ENCODE data around the gene ST8SIA4. TPM values are rescaled to one million over a fixed set of nuclear protein-coding genes. Genes with fewer than 3 reads are reported as not detected.
A peak's percentile ranks its signal among the peaks of the same experiment; 100 is the strongest.

Gene ST8SIA4
- total and polyA plus RNA-seq, 10 of the 15 experiments (the other 5 are each of a cell fraction or from before 2014, with no cell fraction given): 4.4 to 30.9 (median 19.5) TPM

DNA sequence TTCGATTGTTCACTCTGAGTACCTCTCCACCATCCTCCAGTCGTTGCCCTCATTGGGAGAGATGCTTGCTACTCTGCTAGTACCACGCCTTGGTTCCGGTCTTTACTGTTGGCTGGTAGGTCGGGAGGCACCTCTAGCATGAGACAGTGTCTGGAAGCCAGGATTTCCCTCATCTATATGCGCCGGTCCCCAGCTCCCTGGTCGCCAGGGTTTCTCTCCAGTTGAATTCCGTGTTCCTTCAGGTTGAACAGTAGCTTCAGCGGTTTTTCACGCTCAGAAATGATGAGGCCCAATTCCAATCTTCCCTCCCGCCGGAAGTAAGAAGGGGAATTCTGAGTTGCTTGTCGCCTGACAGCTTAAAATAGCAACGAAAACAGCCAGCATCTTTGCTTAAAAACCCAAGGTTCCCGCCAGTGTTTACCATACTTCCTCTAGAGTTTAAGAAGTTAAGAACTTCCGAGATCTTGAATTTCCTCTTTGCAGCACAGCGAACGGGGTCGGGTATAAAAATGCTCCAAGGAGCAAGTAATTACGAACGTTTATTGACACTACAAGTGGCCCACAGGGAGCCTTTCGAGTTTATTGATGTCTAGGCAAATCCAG is 1.3 kb upstream of the ST8SIA4 start (continued):
- TF ChIP-seq, protein P1, sequence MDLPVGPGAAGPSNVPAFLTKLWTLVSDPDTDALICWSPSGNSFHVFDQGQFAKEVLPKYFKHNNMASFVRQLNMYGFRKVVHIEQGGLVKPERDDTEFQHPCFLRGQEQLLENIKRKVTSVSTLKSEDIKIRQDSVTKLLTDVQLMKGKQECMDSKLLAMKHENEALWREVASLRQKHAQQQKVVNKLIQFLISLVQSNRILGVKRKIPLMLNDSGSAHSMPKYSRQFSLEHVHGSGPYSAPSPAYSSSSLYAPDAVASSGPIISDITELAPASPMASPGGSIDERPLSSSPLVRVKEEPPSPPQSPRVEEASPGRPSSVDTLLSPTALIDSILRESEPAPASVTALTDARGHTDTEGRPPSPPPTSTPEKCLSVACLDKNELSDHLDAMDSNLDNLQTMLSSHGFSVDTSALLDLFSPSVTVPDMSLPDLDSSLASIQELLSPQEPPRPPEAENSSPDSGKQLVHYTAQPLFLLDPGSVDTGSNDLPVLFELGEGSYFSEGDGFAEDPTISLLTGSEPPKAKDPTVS (IDR thresholded peaks at IDR 0.05; ENCODE audit: low read depth, low read length): no peak
- TF ChIP-seq, protein P2, sequence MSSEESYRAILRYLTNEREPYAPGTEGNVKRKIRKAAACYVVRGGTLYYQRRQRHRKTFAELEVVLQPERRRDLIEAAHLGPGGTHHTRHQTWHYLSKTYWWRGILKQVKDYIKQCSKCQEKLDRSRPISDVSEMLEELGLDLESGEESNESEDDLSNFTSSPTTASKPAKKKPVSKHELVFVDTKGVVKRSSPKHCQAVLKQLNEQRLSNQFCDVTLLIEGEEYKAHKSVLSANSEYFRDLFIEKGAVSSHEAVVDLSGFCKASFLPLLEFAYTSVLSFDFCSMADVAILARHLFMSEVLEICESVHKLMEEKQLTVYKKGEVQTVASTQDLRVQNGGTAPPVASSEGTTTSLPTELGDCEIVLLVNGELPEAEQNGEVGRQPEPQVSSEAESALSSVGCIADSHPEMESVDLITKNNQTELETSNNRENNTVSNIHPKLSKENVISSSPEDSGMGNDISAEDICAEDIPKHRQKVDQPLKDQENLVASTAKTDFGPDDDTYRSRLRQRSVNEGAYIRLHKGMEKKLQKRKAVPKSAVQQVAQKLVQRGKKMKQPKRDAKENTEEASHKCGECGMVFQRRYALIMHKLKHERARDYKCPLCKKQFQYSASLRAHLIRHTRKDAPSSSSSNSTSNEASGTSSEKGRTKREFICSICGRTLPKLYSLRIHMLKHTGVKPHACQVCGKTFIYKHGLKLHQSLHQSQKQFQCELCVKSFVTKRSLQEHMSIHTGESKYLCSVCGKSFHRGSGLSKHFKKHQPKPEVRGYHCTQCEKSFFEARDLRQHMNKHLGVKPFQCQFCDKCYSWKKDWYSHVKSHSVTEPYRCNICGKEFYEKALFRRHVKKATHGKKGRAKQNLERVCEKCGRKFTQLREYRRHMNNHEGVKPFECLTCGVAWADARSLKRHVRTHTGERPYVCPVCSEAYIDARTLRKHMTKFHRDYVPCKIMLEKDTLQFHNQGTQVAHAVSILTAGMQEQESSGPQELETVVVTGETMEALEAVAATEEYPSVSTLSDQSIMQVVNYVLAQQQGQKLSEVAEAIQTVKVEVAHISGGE (CRISPR knock-in tag; IDR thresholded peaks at IDR 0.05): no peak
- peak; percentile 30; the same call in 1 of the 2 replicates for TF ChIP-seq POLR2AphosphoS5 (IDR thresholded peaks at IDR 0.05; ENCODE audit: low read length)
- peak in 1 of 2 experiments; percentile 87; a peak in 2 of 4 replicates for TF ChIP-seq ETV6 (conservative IDR thresholded peaks at IDR 0.05 in 1 of 2, IDR thresholded peaks at IDR 0.05 in 1 of 2; ENCODE audit: borderline replicate concordance in 1 of 2, low read depth in 1 of 2)
- peak; percentile 52; the same call in 1 of the 2 replicates for TF ChIP-seq WRNIP1 (IDR thresholded peaks at IDR 0.05; ENCODE audit: borderline replicate concordance, low read depth, low read length)
- TF ChIP-seq GATAD2B (conservative IDR thresholded peaks at IDR 0.05; ENCODE audit: low read depth): no peak
- TF ChIP-seq CREM (IDR thresholded peaks at IDR 0.05; ENCODE audit: low read depth): peak; percentile 31; the same call in 1 of the 2 replicates
- no peak for TF ChIP-seq CHD4 (IDR thresholded peaks at IDR 0.05)
- TF ChIP-seq, protein P3, sequence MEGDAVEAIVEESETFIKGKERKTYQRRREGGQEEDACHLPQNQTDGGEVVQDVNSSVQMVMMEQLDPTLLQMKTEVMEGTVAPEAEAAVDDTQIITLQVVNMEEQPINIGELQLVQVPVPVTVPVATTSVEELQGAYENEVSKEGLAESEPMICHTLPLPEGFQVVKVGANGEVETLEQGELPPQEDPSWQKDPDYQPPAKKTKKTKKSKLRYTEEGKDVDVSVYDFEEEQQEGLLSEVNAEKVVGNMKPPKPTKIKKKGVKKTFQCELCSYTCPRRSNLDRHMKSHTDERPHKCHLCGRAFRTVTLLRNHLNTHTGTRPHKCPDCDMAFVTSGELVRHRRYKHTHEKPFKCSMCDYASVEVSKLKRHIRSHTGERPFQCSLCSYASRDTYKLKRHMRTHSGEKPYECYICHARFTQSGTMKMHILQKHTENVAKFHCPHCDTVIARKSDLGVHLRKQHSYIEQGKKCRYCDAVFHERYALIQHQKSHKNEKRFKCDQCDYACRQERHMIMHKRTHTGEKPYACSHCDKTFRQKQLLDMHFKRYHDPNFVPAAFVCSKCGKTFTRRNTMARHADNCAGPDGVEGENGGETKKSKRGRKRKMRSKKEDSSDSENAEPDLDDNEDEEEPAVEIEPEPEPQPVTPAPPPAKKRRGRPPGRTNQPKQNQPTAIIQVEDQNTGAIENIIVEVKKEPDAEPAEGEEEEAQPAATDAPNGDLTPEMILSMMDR (IDR thresholded peaks at IDR 0.05 in 2 of 3, conservative IDR thresholded peaks at IDR 0.05 in 1 of 3; ENCODE audit: control insufficient read depth in 2 of 3, extremely low read depth in 1 of 3, insufficient read depth in 1 of 3, low read depth in 3 of 3, low read length in 3 of 3): no peak
- TF ChIP-seq SMAD5 (IDR thresholded peaks at IDR 0.05; ENCODE audit: low read depth): no peak
- TF ChIP-seq MYB (IDR thresholded peaks at IDR 0.05; ENCODE audit: borderline replicate concordance, low read depth, low read length): no peak
- no peak for TF ChIP-seq CHD2 (IDR thresholded peaks at IDR 0.05; ENCODE audit: borderline replicate concordance, low read depth, low read length)
- 0 out of 2 replicates have a peak, but pooled peaks have one; percentile 72 for TF ChIP-seq MXI1 (IDR thresholded peaks at IDR 0.05; ENCODE audit: low read depth, low read length)
- no peak for TF ChIP-seq NRF1 (conservative IDR thresholded peaks at IDR 0.05; ENCODE audit: low read depth, low read length)
- TF ChIP-seq, protein P4, sequence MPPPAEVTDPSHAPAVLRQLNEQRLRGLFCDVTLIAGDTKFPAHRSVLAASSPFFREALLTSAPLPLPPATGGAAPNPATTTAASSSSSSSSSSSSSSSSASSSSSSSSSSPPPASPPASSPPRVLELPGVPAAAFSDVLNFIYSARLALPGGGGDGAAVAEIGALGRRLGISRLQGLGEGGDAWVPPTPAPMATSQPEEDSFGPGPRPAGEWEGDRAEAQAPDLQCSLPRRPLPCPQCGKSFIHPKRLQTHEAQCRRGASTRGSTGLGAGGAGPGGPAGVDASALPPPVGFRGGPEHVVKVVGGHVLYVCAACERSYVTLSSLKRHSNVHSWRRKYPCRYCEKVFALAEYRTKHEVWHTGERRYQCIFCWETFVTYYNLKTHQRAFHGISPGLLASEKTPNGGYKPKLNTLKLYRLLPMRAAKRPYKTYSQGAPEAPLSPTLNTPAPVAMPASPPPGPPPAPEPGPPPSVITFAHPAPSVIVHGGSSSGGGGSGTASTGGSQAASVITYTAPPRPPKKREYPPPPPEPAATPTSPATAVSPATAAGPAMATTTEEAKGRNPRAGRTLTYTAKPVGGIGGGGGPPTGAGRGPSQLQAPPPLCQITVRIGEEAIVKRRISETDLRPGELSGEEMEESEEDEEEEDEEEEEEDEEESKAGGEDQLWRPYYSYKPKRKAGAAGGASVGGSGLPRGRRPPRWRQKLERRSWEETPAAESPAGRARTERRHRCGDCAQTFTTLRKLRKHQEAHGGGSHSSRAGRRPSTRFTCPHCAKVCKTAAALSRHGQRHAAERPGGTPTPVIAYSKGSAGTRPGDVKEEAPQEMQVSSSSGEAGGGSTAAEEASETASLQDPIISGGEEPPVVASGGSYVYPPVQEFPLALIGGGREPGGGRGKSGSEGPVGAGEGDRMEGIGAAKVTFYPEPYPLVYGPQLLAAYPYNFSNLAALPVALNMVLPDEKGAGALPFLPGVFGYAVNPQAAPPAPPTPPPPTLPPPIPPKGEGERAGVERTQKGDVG (CRISPR knock-in tag; IDR thresholded peaks at IDR 0.05): no peak
- no peak for TF ChIP-seq KLF5 (IDR thresholded peaks at IDR 0.05; ENCODE audit: partially characterized antibody)
- TF ChIP-seq, protein P5, sequence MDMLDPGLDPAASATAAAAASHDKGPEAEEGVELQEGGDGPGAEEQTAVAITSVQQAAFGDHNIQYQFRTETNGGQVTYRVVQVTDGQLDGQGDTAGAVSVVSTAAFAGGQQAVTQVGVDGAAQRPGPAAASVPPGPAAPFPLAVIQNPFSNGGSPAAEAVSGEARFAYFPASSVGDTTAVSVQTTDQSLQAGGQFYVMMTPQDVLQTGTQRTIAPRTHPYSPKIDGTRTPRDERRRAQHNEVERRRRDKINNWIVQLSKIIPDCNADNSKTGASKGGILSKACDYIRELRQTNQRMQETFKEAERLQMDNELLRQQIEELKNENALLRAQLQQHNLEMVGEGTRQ (IDR thresholded peaks at IDR 0.05; ENCODE audit: borderline replicate concordance, low read depth, low read length): no peak
- TF ChIP-seq RUNX3 (IDR thresholded peaks at IDR 0.05; ENCODE audit: low read length): peak; percentile 38; the same call in 1 of the 2 replicates
- TF ChIP-seq DPF2 (IDR thresholded peaks at IDR 0.05): no peak

Measured in GM12878 (cell line).